Smooth muscle cell (in vitro differentiated cells): Measurements from ENCODE around the gene KBTBD4. TPM values are rescaled to one million over a fixed set of nuclear protein-coding genes. Genes with fewer than 3 reads are reported as not detected.

ENCODE experiments used
- DNase-seq: peaks from one replicate; lab custom pipeline; 2025; ENCODE audit not compliant: unreplicated experiment; lab: John Stamatoyannopoulos, UW
- H2AFZ ChIP-seq: fragments of 200-600 bp; sonication (generic); 2 replicates; pipeline ENCODE4 v1.6.0; 2016; ENCODE audit warnings: antibody characterized with exemption, low read depth, mild to moderate bottlenecking
- H3F3A ChIP-seq: fragments of 200-600 bp; sonication (generic); 2 replicates; pipeline ENCODE4 v1.6.0; 2017; ENCODE audit warnings: antibody characterized with exemption, low read depth
- H3K27ac ChIP-seq: fragments of 200-600 bp; sonication (generic); 2 replicates; pipeline ENCODE4 v1.5.1; 2016; ENCODE audit warnings: low read depth, mild to moderate bottlenecking
- H3K27me3 ChIP-seq: fragments of 200-600 bp; sonication (generic); 2 replicates; pipeline ENCODE4 v1.6.1; 2016; ENCODE audit warnings: low read depth, mild to moderate bottlenecking
- H3K36me3 ChIP-seq: fragments of 200-600 bp; sonication (generic); 2 replicates; pipeline ENCODE4 v1.5.1; 2016; ENCODE audit warnings: low read depth
- H3K4me1 ChIP-seq: fragments of 200-600 bp; sonication (generic); 2 replicates; pipeline ENCODE4 v1.5.1; 2016; ENCODE audit warnings: low read depth
- H3K4me2 ChIP-seq: fragments of 200-600 bp; sonication (generic); 2 replicates; pipeline ENCODE4 v1.6.0; 2016; ENCODE audit warnings: mild to moderate bottlenecking
- H3K4me3 ChIP-seq: fragments of 200-600 bp; sonication (generic); 2 replicates; pipeline ENCODE4 v1.5.1; 2016; ENCODE audit warnings: mild to moderate bottlenecking
- H3K79me2 ChIP-seq: fragments of 200-600 bp; sonication (generic); 2 replicates; pipeline ENCODE4 v1.6.0; 2016; ENCODE audit warnings: low read depth, mild to moderate bottlenecking
- H3K9ac ChIP-seq: fragments of 200-600 bp; sonication (generic); 2 replicates; pipeline ENCODE4 v1.6.0; 2016; ENCODE audit warnings: low read depth
- H3K9me3 ChIP-seq: fragments of 200-600 bp; sonication (generic); replicated peaks from 2 replicates; pipeline ENCODE4 v1.5.1; 2016; ENCODE audit warnings: low read depth
- H4K20me1 ChIP-seq: fragments of 200-600 bp; sonication (generic); 2 replicates; pipeline ENCODE4 v1.6.0; 2016; ENCODE audit warnings: low read depth
- CTCF ChIP-seq: fragments of 200-600 bp; sonication (generic); IDR thresholded peaks from 2 replicates; pipeline ENCODE4 v1.5.1; 2017; ENCODE audit warnings: borderline replicate concordance, mild to moderate bottlenecking, antibody characterized with exemption; ENCODE audit not compliant: insufficient read depth, poor library complexity, severe bottlenecking
- WGBS: methylation state at CpG from one replicate; pipeline ENCODE4 v1.1.7; 2016; ENCODE audit warnings: low lambda C conversion rate; 5-methylcytosine and 5-hydroxymethylcytosine counted together
- polyA plus RNA-seq: library from polyadenylated mRNA; unstranded; fragments of >200 nt; fragmentation: Nextera tagmentation; extraction: Ambion mirVana; gene quantifications from 2 replicates; pipeline ENCODE4 v1.2.1, GENCODE V29; 2016
- total RNA-seq: library from RNA; depleted of rRNA; stranded (reverse); fragments of >200 nt; gene quantifications from 2 replicates; pipeline ENCODE4 v1.2.3, GENCODE V29; 2014

KBTBD4 gene
- total and polyA plus RNA-seq, 2 experiments from 2014 or later, result 9.4 to 14.2 TPM

DNA sequence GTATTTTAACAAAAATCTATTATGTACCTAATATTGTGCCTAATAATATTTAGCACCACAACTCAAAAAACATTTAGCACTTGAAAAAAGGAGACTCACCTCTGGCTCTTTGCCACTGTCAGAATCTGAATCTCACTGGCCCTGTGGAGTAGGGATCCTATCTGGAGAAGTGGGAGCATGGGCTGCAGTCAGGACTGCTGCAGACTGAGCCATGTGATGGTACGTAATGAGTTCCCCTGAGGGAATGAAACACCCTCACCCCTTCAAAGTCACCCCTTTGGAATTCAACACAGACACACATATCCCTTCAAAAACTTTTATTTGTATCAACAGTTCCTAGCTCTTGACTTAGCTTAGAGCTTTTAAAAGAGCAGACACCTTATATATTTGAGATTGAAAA, 6.9 kb downstream of the KBTBD4 start:
- H3K79me2 ChIP-seq, result peaks cover 38% of the 10 kb centered on the region

GRCh38 chr11:47571357-47571729, 7.4 kb downstream of the KBTBD4 start:
- Histone ChIP-seq H3K27ac (peak overlapping the region; percentile 17), H3K27me3 (no peaks in the 10 kb centered on the region), H3K9ac (no peak overlapping the region), H3K79me2 (peaks cover 38% of the 10 kb centered on the region), H3K36me3 (no peaks in the 10 kb centered on the region), H3F3A (no peaks in the 10 kb centered on the region), H3K9me3 (no peaks in the 10 kb centered on the region), H3K4me2 (no peak overlapping the region), H2AFZ (no peak overlapping the region), H3K4me3 (no peak overlapping the region), H4K20me1 (peaks cover 6% of the 10 kb centered on the region), H3K4me1 (no peaks in the 10 kb centered on the region)
- DNase-seq, result no peak
- no peak for TF ChIP-seq CTCF
- WGBS, result 98% methylated on average over 4 of the region's 4 CpGs

More for the DNA sequence above, 6.9 kb downstream of the KBTBD4 start:
- Histone ChIP-seq H3K36me3 (no peaks in the 10 kb centered on the region), H3K4me1 (no peaks in the 10 kb centered on the region), H3K27ac (peak overlapping the region; percentile 17), H2AFZ (no peak overlapping the region), H3K4me2 (no peak overlapping the region), H3F3A (no peaks in the 10 kb centered on the region), H3K4me3 (no peak overlapping the region), H3K27me3 (no peaks in the 10 kb centered on the region), H4K20me1 (peaks cover 6% of the 10 kb centered on the region), H3K9ac (no peak overlapping the region), H3K9me3 (no peaks in the 10 kb centered on the region)
- WGBS, result 77% methylated on average over 1 of the region's 1 CpG
- DNase-seq, result no peak
- TF ChIP-seq CTCF, result no peak

DNA sequence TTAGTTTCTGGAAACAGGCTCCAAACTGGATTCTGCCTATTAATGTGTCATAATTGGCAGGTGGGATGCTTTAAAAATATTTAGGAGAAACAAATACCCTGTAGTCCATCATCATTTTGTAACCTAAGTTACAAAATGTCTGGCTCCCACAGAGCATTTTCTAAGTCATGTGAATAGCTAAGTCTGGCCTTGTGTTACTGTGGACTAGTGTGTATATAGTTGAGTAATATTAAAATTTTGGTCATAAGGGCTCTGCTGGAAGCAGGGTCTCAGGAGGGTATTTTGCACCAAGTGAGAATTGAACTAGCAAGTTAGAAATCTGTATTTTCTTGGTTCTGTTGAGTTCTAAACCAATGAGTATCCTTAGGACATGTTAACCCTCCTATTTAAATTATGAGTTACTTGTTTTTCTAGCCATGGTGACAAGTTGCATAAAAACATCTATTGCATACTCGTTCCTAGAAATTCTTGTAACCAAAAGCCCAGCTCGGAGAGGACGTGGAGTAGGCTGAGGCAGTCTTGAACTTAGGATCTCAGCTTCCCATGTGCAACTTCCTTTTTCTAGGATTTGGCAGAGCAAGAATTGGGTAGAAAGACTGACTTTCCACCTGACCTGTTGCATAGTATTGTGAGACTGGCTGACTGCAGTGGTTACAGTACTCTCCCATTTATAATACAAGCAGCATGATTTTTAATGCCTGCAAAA, 8.0 kb downstream of the KBTBD4 start:
- H3K9ac ChIP-seq, result no peak overlapping the region
- no peaks in the 10 kb centered on the region for H3K27me3 ChIP-seq
- no peaks in the 10 kb centered on the region for H3K4me1 ChIP-seq
- peaks cover 41% of the 10 kb centered on the region for H3K79me2 ChIP-seq
- H2AFZ ChIP-seq, result no peak overlapping the region
- no peaks in the 10 kb centered on the region for H3F3A ChIP-seq
- DNase-seq, result no peak
- no peak overlapping the region for H3K27ac ChIP-seq
- H3K36me3 ChIP-seq, result no peaks in the 10 kb centered on the region
- 97% methylated on average over 3 of the region's 3 CpGs for WGBS
- peaks cover 6% of the 10 kb centered on the region for H4K20me1 ChIP-seq
- H3K9me3 ChIP-seq, result no peaks in the 10 kb centered on the region
- H3K4me2 ChIP-seq, result no peak overlapping the region
- no peak overlapping the region for H3K4me3 ChIP-seq
- TF ChIP-seq CTCF, result no peak

GRCh38 chr11:47569646-47570045, 9.1 kb downstream of the KBTBD4 start:
- Histone ChIP-seq H3K79me2 (peaks cover 45% of the 10 kb centered on the region), H3K36me3 (no peaks in the 10 kb centered on the region), H3F3A (no peaks in the 10 kb centered on the region), H3K9ac (no peak overlapping the region), H4K20me1 (peaks cover 6% of the 10 kb centered on the region), H3K4me2 (no peak overlapping the region), H3K27me3 (no peaks in the 10 kb centered on the region), H3K4me1 (no peaks in the 10 kb centered on the region), H3K4me3 (no peak overlapping the region), H2AFZ (no peak overlapping the region), H3K27ac (no peak overlapping the region), H3K9me3 (no peaks in the 10 kb centered on the region)
- WGBS, result 98% methylated on average over 7 of the region's 7 CpGs
- DNase-seq, result no peak
- TF ChIP-seq CTCF, result no peak
